Coronary artery (tissue), 2 donors: ENCODE results near the gene ERMP1.

ENCODE experiments used
- DNase-seq: peaks from one replicate; pipeline ENCODE4 v3.0.0-alpha.2; 2017; ENCODE audit warnings: low spot score
- H3K27ac ChIP-seq, 2 donors: fragments of 200-600 bp; sonication (generic); one replicate each; pipeline ENCODE4 v1.5.1; 2016 to 2019
- H3K4me3 ChIP-seq: fragments of 200-600 bp; sonication (generic); 2 replicates; pipeline ENCODE4 v1.5.1; 2016; ENCODE audit warnings: mild to moderate bottlenecking, moderate library complexity
- CTCF ChIP-seq: fragments of 200-600 bp; sonication (generic); IDR thresholded peaks from one replicate; pipeline ENCODE4 v1.5.1; 2019; ENCODE audit warnings: antibody characterized with exemption

The ERMP1 gene

GRCh38 chr9:5873439-5873838 lies 40.5 kb upstream of the ERMP1 start:
- DNase-seq, result no peak
- no peak for TF ChIP-seq CTCF
- Histone ChIP-seq H3K27ac (no peak overlapping the region), H3K4me3 (no peak overlapping the region)

- Histone ChIP-seq H3K27ac (no peak overlapping the region), H3K4me3 (no peak overlapping the region)
- TF ChIP-seq CTCF, result no peak
- DNase-seq, result no peak
Measured at GRCh38 chr9:5872511-5872910, 39.6 kb upstream of the ERMP1 start.

GRCh38 chr9:5871785-5872184 lies 38.9 kb upstream of the ERMP1 start:
- DNase-seq, result no peak

GRCh38 chr9:5870691-5871090 lies 37.8 kb upstream of the ERMP1 start:
- no peak for TF ChIP-seq CTCF
- Histone ChIP-seq H3K4me3 (no peak overlapping the region), H3K27ac (no peak overlapping the region)
- no peak for DNase-seq

More at GRCh38 chr9:5871785-5872184, 38.9 kb upstream of the ERMP1 start:
- no peak for TF ChIP-seq CTCF
- H3K4me3 ChIP-seq, result no peak overlapping the region
- H3K27ac ChIP-seq, result no peak overlapping the region

GRCh38 chr9:5870020-5870339 lies 37.1 kb upstream of the ERMP1 start:
- no peak for DNase-seq
- H3K4me3 ChIP-seq, result no peak overlapping the region
- TF ChIP-seq CTCF, result no peak
- no peak overlapping the region for H3K27ac ChIP-seq

DNA sequence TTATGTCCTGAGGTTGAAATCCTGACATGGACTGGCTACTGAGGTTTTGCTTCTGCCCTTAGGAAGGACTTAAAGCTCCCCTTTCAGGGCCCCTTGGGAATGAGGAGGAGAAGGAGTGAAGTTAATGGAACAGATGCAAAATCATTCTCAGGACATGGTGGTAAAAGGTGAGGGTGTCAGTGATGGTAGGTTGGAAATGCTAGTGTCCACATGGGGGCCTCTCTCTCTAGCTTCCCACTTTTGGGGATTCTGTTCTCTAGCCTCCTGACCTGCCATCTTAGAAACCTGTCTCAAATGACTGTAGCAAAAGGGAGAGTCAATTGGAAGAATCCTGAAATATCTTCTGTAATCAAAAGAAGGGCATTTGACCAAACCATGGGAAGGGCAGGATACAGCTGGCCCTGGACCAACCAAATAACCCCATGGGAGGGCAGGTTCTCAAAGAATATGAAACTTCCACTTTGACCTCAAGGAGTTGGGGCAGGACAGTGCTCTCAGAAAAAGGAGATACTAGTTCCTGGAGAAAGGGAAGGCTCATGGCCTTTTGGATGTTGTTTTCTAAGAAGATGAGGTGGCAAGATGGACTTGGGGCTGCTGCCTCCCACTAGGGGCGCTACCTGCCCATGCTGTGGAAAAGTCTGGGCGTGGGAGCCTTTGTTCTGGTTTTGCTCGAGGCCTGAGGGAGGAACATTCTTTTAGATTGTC lies 36.5 kb upstream of the ERMP1 start:
- H3K27ac ChIP-seq, result no peak overlapping the region
- DNase-seq, result no peak
- H3K4me3 ChIP-seq, result no peak overlapping the region
- no peak for TF ChIP-seq CTCF

DNA sequence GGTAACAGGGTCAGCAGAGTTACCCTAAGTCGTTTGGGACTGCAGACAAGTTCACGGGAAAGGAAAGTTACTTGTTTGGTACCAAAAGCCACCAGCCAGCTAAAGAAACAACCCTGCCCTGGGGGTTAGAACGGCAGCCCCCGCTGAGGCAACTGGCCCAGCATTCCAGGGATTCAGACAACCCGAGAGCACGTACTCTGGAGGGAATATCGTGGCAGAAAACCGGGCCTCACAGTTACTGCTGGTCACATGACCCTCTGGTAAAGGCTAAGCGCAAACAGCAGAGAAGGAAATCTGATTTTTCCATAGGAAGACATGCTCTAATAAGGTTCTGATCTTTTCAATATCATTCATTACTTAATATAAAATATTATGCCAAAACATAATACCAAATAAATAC lies 35.3 kb upstream of the ERMP1 start:
- Histone ChIP-seq H3K4me3 (no peak overlapping the region), H3K27ac (no peak overlapping the region)
- no peak for TF ChIP-seq CTCF
- DNase-seq, result no peak
